GM18517 (cell line): ENCODE measurements around the gene RNU6-7.

ENCODE experiments used
- ATAC-seq: cut with Tn5 transposase; IDR thresholded peaks from one replicate; pipeline ENCODE4 v1.9.1; 2021; ENCODE audit warnings: mild to moderate bottlenecking, moderate library complexity; ENCODE audit not compliant: unreplicated experiment

Gene RNU6-7

DNA sequence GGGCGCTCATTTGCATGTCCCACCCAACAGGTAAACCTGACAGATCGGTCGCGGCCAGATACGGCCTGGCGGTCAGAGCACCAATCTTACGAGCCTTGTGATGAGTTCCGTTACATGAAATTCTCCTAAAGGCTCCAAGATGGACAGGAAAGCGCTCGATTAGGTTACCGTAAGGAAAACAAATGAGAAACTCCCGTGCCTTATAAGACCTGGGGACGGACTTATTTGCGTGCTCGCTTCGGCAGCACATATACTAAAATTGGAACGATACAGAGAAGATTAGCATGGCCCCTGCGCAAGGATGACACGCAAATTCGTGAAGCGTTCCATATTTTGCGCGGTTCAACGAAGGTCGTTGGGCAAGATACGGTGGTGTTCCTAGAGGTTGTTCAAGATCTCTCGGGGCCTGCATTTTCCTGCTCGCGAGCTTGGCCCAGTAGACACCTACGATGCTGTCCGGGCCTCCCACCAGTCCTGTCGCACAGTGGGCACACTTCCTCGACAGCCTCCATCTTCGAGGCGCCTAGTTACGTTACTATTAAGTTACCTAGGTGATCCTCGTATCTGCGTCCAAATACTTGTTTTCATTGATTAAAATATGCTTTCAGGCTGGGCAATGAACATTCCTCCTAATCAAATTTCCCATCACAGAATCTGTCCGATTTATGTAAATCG lies at the start of gene RNU6-7:
Gene RNU6-7, plus strand, starts transcription at position 230 of the 675 bp plus-strand sequence.
- no peak for ATAC-seq

DNA sequence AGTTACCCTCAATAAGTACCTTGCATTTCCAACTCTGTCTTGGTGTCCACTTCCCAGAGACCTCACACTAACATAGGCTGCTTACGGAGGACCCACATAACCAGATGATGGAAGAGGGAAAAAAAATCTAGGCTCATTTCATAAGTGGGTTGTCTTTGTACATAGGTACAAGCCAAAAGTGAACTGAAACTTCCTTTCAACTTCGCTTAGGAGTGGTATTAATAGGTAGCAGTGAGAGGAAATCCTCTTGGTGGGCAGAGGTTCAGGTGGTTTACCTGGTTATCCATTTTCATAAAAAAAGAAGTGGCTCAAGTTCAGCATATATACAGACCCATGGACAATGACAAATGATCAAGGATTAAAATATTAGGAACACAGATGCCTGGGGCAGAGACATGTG lies 35.8 kb upstream of the RNU6-7 start:
- no peak for ATAC-seq

DNA sequence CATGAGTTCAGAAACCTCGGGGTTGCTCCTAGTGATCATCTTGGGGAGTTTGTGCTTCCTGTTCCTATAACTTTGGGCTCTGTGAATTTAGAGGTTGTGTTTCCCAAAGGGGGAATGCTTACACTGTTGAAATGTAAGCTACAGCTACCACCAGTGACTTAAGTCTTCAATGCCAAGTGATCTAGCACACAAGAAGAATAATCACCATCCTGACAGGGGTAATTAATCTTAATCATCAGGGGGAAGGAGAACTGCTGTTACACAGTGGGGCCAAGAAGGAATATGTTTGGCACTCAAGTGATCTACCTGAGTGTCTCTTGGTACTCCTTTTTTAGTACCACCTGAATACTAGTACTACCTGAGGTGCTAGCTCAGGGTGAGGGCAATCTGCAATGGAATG lies 34.9 kb upstream of the RNU6-7 start:
- ATAC-seq = no peak

DNA sequence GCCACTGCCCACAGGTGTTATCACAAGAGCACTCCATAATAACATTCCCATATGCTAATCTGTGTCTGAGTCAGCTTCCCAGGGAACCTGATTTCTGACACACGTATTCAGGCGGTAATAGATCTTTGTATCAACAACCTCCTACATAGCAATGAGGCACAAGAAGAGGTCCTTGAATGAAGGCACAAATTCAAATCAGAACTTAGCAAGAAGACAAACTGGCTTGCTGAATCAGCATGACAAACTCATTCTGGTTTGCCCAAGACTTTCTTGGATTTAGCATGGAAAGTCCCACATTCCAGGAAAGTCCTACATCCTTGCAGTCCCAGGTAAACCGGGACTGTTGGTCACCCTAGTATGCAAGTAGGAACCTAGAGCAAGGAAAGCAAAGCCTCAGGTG lies 33.9 kb upstream of the RNU6-7 start:
- no peak for ATAC-seq

DNA sequence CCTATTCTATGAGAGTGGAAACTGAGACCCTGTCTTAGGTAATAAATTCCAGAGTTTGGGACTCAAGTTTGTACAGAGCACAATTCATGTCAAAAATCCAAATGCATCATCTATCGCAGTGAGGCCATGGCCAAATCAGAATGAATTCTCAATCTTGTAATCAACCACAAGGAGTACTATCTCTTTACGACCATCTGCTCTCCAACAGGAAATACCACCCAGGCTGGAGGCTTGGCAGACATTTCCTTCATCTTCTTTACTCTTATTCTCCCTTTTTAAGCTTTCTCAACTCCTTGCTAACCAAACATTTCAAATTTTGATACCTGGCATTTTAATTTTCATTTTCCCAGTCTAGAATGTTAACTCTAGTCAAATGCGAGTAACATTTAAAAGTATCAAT lies 32.7 kb upstream of the RNU6-7 start:
- no peak for ATAC-seq

DNA sequence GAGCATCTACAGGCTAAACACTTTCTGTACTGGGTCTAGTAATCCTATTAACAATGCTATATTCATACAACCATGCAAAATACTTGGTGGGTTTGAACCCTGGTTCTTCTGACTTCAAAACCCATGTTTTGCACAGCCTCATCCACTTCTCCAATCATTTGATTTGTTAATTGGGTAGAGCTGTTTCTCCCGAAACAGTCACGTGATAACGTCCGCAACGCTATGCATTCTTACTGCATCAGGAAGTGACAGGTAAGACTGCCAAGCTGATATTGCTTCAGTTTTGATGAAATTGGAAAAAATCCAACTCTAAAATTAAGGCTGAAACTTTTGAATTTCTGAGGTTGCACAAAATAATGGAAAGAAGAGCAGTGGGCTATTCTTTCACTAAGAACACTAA lies 30.4 kb upstream of the RNU6-7 start:
- ATAC-seq = no peak

DNA sequence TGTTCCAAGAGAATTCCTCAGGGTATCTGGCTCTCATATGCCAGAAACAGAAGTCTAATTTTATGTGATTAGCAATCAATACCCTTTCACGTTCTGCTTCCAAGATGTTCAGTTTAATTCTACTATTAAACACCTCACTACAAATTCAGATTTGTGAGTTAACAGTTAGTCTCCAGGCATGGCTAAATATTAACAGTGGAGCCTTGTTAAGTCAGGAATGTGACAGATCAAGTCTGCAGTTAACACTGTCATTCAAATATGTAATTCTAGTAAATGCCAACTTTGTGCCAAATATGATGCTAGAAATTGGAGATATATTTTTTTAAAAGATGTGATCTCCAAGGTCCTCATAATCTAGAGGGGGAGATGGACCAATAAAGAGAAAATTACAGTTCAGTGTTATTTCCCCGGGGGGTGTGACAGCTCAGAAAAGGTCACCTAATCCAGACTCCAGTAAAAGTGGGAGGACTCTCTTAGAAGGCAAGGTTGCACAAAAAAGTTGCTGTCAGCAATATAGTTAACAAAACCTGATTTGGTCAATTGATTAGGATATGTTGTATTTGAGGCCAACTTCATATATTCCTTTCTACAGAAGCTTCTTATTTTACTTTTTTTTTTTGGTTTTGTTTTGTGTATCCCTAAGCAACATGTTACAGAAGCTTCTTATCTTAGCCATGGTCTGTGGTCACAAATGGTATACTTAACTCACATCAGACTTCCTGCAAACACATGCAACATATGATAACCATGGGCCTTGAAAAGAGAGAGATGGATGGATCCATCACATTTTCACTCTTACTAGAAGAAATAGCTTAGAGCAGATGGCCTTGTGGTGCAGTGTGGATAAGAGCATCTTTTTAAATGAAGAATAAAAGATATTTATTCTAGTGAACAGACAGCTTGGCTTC lies 18.4 kb upstream of the RNU6-7 start:
- ATAC-seq = no peak

DNA sequence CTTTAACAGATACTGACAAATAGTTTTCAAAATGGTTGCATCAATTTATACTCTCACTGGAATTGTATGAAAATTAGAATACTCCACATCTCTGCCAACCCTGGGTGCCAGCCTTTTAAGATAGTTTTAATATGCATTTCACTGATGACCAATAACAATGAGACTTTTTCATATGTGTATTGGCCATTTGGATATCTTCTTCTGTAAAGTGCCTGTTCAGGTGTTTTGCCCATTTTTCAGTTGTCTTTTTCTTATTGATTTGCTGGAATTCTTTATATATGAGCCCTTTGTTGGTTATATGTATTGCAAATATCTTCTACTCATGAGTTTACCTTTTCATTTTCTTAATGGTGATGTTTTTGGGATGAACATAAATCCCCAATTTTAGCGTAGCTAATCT lies 16.7 kb upstream of the RNU6-7 start:
- ATAC-seq = no peak

DNA sequence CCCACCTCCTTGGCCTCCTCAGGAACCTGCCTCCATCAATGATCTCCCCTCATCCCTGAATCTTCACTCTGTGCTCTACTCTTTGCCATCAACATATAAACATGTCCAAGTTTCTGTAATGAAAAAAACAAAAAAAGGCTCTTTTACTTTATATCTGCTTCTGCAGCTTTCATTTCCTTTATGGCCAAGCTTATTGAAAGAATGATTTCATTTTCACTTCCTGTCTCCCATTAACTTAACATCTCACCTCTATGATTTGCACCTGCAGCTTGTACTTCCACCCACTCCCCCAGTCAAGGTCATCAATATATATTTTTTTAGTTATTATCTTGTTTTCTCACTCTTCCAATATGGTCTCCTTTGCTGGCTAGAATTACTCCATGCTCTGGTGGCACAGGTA lies 15.6 kb upstream of the RNU6-7 start:
- ATAC-seq = peak; percentile 81

DNA sequence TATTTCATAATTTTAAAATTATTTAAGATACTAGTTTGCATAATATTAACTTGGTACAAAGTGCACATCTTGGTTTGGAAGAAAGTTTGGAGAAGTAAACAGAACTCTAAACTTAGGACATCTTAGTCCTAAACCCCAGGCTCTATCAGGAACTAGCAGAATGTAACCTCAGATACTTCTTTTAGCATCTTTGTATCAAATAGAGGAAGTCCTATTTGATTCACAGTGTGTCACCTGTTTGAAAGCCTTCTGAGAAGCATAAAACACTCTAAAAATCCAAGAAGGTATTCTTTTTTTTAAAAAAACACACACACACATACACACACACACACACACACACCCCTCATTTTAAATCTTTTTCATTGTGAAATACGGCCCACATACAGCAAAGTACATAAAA lies 12.0 kb upstream of the RNU6-7 start:
- no peak for ATAC-seq

DNA sequence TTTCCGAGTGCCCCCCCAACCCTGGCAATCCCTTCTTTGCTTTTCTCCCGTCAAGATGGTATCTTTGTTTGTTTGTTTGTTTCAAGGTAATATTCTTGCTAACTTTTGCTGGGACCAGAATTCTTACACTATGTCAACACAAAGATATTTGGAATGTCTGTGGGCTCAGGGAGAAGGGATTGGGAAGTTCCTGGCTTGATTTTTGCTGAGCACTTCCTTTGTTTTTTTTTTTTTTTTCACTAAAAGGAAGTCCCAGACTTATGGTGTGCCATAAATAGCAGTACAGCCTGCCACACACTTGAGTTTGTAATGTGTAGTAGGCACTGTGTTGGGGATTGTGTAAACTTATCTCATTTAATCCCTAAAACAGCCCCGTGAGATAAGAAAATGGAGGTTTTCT lies 11.2 kb upstream of the RNU6-7 start:
- ATAC-seq = no peak

DNA sequence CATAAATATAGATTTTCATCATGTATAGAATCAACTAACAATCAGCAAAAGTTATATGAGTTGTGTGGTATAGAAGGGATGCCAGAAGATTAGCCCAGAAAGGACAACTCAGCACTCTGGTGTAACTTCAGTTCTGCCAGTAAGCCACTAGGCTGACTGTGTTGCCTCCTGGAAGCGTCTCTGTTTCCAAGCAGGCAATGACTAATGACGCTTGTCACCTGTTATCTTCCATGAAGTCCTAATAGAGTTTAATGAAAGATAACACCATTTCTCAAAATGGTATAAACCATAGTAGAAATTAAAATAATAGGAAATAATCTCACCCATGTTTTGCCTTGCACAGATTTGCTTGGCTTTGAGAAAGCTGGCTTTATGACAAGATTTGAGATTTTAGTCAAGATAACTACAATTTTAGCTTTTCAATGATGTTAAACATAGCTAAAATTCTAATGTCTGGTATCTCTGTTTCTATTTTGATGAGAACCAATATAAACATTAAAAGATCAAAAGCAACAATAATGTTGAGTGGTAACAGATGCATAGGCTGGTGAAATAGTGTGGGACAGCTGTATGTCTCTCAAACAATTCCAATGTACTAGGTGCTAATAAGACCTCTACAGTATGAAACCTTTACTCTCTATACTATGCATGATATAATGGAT lies 9.0 kb upstream of the RNU6-7 start:
- no peak for ATAC-seq

DNA sequence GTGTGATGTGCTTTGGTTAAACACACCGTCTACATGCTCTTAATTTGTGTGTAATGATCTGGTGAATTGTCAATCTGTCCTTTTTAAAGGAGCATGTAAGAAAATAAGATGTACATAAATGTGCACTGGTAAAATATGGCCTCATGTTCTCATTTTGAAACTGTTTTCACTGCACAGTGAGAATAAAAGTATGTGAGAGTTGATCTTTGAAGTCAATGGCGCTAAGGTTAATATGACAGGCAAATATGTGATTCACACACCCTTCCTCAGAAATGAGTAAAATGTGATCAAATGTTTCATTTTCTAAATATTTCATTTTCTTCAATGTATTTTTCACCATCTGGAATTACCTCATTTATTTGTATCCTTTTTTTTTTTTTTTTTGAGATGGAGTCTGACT lies 8.3 kb upstream of the RNU6-7 start:
- no peak for ATAC-seq

DNA sequence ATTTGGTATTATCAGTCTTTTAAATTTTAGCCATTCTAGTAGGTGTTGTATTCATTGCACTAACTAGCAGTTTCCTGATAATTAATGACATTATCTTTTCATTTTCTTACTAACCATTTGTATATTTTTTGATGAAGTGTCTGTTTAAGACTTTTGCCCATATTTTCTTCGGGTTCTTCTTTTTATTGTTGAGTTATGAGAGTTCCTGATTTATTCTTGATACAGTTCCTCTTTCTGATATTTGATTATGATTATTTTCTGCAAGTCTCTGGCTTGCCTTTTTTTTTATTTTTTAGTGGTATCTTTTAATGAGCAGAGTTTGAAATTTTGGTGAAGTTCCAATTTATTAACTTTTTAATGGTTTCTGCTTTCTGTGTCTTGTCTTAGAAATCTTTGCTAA lies 6.2 kb upstream of the RNU6-7 start:
- ATAC-seq = no peak

DNA sequence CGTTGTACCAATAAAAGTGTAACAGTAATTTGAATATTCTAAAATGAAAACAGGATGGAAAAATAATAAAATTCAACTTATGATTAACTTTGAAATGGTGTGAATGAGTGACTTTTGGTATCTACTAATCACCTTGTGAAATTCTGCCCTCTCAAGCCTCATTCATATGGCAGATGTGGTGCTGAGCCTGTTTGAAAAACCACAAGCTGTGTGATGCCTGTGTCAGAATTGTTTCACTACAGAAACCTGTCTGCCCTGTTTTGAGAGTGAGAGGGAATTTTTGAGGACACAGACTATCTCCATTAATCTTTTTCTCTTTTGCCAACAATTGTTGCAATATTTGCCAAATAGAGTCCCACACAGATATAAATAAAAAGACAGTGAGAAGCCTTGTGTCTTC lies 3.9 kb upstream of the RNU6-7 start:
- peak; percentile 46 for ATAC-seq

DNA sequence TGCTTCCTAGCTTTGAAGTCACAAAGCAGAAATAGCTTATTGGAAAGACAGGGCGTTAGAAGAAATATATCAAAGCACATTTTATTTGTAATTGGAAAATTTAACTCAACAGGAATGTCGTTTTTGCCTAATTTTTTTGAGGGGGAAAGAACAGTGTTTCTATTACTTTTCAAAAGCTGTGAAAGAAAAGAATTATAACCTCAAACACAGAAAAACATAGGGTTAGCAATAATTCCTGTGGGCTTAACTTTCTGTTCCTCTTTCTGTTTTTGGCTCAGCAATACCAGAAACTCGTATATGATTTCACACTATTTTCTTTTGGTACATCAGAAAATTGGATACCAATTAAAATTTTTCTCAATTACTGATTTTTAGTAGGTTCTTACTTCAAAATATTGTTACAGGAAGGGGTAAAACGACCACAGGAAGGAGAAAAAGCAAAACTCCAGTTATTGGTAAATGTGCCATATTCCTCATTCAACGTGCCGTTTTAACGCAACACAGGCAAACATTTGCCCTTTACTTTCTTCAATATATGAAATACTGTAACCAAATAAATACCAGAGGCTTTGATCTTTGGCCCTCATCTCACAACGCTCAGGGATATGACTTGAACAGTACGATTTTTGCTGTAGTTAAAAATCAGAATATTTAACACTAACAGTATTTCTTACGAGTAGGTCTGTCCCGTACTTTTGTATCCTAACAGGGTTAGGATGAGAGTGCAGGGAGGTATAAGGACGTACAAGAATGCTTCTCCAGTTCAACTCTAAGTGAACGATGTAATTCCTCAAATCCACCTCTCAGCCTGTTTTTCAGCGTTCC lies 1.3 kb upstream of the RNU6-7 start:
- ATAC-seq = peak; percentile 38

DNA sequence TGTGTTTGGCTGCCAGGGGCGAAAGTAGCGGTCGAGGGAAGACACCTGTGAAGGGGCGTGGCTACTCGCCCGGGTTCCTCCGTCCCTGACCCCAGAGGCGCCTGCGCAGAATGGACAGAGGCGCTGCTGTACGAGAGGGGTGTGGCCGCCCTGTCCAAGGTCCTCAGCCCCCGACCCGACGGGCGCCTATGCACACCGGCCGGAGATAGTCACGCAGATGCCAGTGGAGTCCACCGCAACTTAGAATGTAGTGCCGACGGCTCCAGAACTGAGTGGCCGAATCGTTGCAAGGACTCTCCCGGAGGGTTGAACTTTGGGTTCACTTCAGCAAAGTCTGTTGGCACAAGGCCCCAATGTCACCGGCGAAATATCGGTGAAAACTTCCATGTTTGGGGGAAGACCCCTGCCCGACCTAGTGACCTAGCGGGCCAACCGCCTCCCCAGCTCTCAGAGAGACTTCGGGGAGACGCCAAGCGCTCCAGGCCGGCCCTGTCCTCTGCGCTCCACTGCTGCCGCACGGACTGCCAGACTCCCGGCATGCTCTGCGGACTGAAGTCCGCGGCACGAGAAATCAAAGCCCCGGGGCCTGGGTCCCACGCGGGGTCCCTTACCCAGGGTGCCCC lies 541 bp upstream of the RNU6-7 start:
- ATAC-seq = peak; percentile 46

DNA sequence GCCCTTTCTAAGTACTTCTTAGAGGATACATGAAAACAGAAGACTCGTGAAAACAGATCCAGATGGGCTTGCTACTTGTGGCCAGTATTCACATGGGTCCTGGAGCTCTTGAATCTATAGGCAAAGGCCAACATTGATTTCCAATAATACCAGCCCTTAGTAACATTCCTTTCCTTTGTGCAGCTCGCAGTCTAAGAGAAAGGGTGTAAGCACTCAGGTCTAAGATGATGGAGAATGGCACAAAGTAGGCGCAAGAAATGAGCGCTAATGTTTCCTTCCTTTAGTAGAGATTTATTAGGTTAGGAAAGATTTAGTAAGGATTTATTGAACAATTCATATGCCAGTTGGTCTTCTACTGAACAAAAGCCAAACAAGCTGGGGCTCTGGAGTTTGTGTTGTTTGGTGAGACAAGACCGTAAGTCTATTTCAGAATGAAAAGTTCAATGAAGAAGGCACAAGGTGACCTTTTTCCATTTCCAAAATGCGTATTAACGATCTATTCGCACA lies 699 bp downstream of the RNU6-7 start:
- no peak for ATAC-seq

DNA sequence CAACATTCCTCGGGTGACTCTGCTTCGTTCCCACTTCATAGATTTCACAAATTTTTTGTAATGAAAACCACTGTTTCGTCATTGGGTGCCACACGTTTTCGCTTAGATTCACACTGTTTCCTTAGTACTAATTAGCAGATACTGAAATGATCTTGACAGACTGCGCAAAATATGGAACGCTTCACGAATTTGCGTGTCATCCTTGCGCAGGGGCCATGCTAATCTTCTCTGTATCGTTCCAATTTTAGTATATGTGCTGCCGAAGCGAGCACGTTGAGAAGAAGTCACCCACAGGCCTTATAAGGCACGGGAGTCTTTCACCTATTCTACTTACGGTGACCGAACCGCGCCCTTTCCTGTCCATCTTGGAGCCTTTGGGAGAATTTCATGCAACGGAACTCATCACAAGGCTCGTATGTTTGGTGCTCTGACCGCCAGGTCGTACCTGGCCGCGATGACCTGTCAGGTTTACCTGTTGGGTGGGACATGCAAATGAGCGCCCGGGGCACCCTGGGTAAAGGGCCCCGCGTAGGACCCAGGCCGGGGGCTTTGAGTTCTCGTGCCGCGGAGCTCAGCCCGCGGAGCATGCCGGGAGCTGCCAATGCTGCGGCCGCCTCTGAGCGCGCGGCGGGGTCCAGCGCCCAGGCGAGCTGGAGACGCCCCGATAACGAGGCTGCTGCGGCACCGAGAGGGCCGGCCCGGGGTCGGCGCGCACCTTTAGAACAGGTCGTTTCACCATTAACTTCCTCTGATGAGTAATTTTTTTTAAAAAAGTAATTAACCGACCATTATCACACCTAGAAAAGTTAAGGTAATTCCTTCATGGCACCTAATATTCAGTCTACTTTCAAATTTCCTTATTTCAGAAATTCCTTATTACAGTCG lies 1.4 kb downstream of the RNU6-7 start, which contains the start of gene RNU6-8:
Gene RNU6-8, minus strand, starts transcription at position 272 of the 885 bp plus-strand sequence.
- peak; percentile 45 for ATAC-seq
